IMR-90 (cell line): ENCODE results near the gene TAF4. TPM values are rescaled to one million over a fixed set of nuclear protein-coding genes. Genes with fewer than 3 reads are reported as not detected.

Experiments used
- ATAC-seq: fragments of 200-7000 bp; cut with Tn5 transposase; 2 replicates; pipeline ENCODE4 v1.9.1; 2020; ENCODE audit warnings: low read depth, mild to moderate bottlenecking, moderate library complexity
- BruUV-seq: library from RNA; stranded (reverse); fragments of 400-500 nt; replicated peaks from 2 replicates; lab custom pipeline; 2021; lab: Mats Ljungman, UMichigan
- CTCF ChIA-PET: fragments of 300-600 bp; formaldehyde crosslinking; extraction: SDS; loops from one replicate; lab custom pipeline; 2021; ENCODE audit warnings: antibody characterized with exemption; lab: Yijun Ruan, JAX
- POLR2A ChIA-PET: fragments of 300-600 bp; sonication (Branson Sonifier 250); formaldehyde crosslinking; loops from one replicate; lab custom pipeline; 2022; ENCODE audit warnings: antibody characterized with exemption; ENCODE audit not compliant: unreplicated experiment; lab: Charles Lee
- DNase-seq: peaks from one replicate; pipeline ENCODE4 v3.0.0; 2013
- H2AFZ ChIP-seq: replicated peaks from 2 replicates; pipeline ENCODE3; 2013; ENCODE audit warnings: low read length, mild to moderate bottlenecking; ENCODE audit not compliant: poor library complexity
- H2AK5ac ChIP-seq: 2 replicates; pipeline ENCODE4 v1.6.1; 2013; ENCODE audit warnings: low read depth, low read length, inconsistent platforms
- H2AK9ac ChIP-seq: replicated peaks from 2 replicates; pipeline ENCODE3; 2013; ENCODE audit warnings: mild to moderate bottlenecking, low read depth, low read length, moderate library complexity; ENCODE audit not compliant: poor library complexity
- H2BK120ac ChIP-seq: 2 replicates; pipeline ENCODE4 v1.6.1; 2013; ENCODE audit warnings: low read depth, low read length, inconsistent platforms
- H2BK15ac ChIP-seq: 3 replicates; pipeline ENCODE4 v1.6.1; 2013; ENCODE audit warnings: low read depth, low read length, inconsistent platforms
- H2BK20ac ChIP-seq: 2 replicates; pipeline ENCODE4 v1.6.1; 2013; ENCODE audit warnings: low read depth, mild to moderate bottlenecking, inconsistent platforms, low read length, moderate library complexity
- H2BK5ac ChIP-seq: 2 replicates; pipeline ENCODE4 v1.6.1; 2013; ENCODE audit warnings: mild to moderate bottlenecking, low read depth, low read length, inconsistent platforms; ENCODE audit not compliant: poor library complexity, severe bottlenecking
- H3K14ac ChIP-seq: replicated peaks from 2 replicates; pipeline ENCODE4 v1.6.1; 2013; ENCODE audit warnings: low read depth, low read length, inconsistent platforms
- H3K18ac ChIP-seq: 2 replicates; pipeline ENCODE4 v1.6.1; 2013; ENCODE audit warnings: low read depth, low read length, control low read depth
- H3K23ac ChIP-seq: 2 replicates; pipeline ENCODE4 v1.6.1; 2013; ENCODE audit warnings: low read depth, low read length, inconsistent platforms
- H3K27ac ChIP-seq: 2 replicates; pipeline ENCODE4 v1.5.1; 2013; ENCODE audit warnings: mild to moderate bottlenecking, control low read depth, low read length; ENCODE audit not compliant: insufficient read depth
- H3K27me3 ChIP-seq: 2 replicates; pipeline ENCODE4 v1.6.1; 2013; ENCODE audit warnings: low read length; ENCODE audit not compliant: control insufficient read depth, insufficient read depth
- H3K36me3 ChIP-seq: 2 replicates; pipeline ENCODE4 v1.6.1; 2013; ENCODE audit warnings: low read length, mixed read lengths; ENCODE audit not compliant: control insufficient read depth, insufficient read depth
- H3K4ac ChIP-seq: 2 replicates; pipeline ENCODE4 v1.6.1; 2013; ENCODE audit warnings: low read depth, low read length, inconsistent platforms
- H3K4me1 ChIP-seq: 2 replicates; pipeline ENCODE4 v1.6.1; 2013; ENCODE audit warnings: low read length, mixed read lengths; ENCODE audit not compliant: control insufficient read depth, insufficient read depth
- H3K4me2 ChIP-seq: 2 replicates; pipeline ENCODE4 v1.6.1; 2013; ENCODE audit warnings: low read depth, mild to moderate bottlenecking, control low read depth, low read length, moderate library complexity
- H3K4me3 ChIP-seq: 2 replicates; pipeline ENCODE4 v1.5.1; 2013; ENCODE audit warnings: low read depth, mild to moderate bottlenecking, control low read depth, low read length, moderate library complexity; ENCODE audit not compliant: insufficient read depth
- H3K56ac ChIP-seq: 2 replicates; pipeline ENCODE4 v1.6.1; 2013; ENCODE audit warnings: low read length, inconsistent platforms; ENCODE audit not compliant: insufficient read depth; ENCODE audit errors: extremely low read depth
- H3K79me1 ChIP-seq, 2 experiments: 2 replicates each; pipeline ENCODE4 v1.6.1; 2013; ENCODE audit warnings: low read length in 2 of 2, inconsistent platforms in 1 of 2, low read depth in 1 of 2
- H3K9ac ChIP-seq: 2 replicates; pipeline ENCODE4 v1.6.1; 2013; ENCODE audit warnings: low read depth, low read length, control low read depth
- H3K9me1 ChIP-seq: 2 replicates; pipeline ENCODE4 v1.6.1; 2013; ENCODE audit warnings: low read length, inconsistent platforms; ENCODE audit not compliant: insufficient read depth
- H3K9me3 ChIP-seq: 2 replicates; pipeline ENCODE4 v1.6.1; 2013; ENCODE audit warnings: low read length; ENCODE audit not compliant: control insufficient read depth, insufficient read depth
- H4K20me1 ChIP-seq: 2 replicates; pipeline ENCODE4 v1.6.1; 2013; ENCODE audit warnings: low read length, inconsistent platforms; ENCODE audit not compliant: insufficient read depth
- H4K5ac ChIP-seq: 2 replicates; pipeline ENCODE4 v1.6.1; 2013; ENCODE audit warnings: mild to moderate bottlenecking, low read depth, low read length, control low read depth
- H4K8ac ChIP-seq, 2 experiments: 2 replicates each; pipeline ENCODE4 v1.6.1; 2013; ENCODE audit warnings: low read depth in 2 of 2, low read length in 2 of 2, control low read depth in 1 of 2, inconsistent platforms in 1 of 2
- H4K91ac ChIP-seq: 2 replicates; pipeline ENCODE4 v1.6.1; 2013; ENCODE audit warnings: low read depth, low read length, inconsistent platforms; ENCODE audit not compliant: insufficient read depth
- CEBPB ChIP-seq: IDR thresholded peaks from 2 replicates; pipeline ENCODE4 v1.6.1; 2012; ENCODE audit warnings: low read depth, low read length, improper control_type of control experiment
- CTCF ChIP-seq: conservative IDR thresholded peaks from 2 replicates; pipeline ENCODE4 v1.5.1; 2012; ENCODE audit warnings: mild to moderate bottlenecking, low read depth, low read length, improper control_type of control experiment
- MAFK ChIP-seq: IDR thresholded peaks from 2 replicates; pipeline ENCODE4 v1.6.1; 2012; ENCODE audit warnings: low read depth, low read length, improper control_type of control experiment
- MXI1 ChIP-seq: IDR thresholded peaks from 2 replicates; pipeline ENCODE4 v1.6.1; 2012; ENCODE audit warnings: low read depth, mild to moderate bottlenecking, low read length, moderate library complexity, borderline replicate concordance
- POLR2A ChIP-seq: IDR thresholded peaks from 2 replicates; pipeline ENCODE4 v1.6.1; 2012; ENCODE audit warnings: mild to moderate bottlenecking, low read depth, low read length
- RAD21 ChIP-seq: IDR thresholded peaks from 2 replicates; pipeline ENCODE4 v1.6.1; 2012; ENCODE audit warnings: low read length, improper control_type of control experiment
- SMC3 ChIP-seq: fragments of 150-350 bp; IDR thresholded peaks from 2 replicates; pipeline ENCODE4 v1.6.1; 2016; ENCODE audit warnings: low read depth, mild to moderate bottlenecking, antibody characterized with exemption, low read length, moderate library complexity
- USF2 ChIP-seq: fragments of 150-350 bp; IDR thresholded peaks from 2 replicates; pipeline ENCODE4 v1.6.1; 2017; ENCODE audit warnings: mild to moderate bottlenecking, antibody characterized with exemption, low read length, low read depth
- WGBS, 2 experiments: methylation state at CpG; one replicate each; pipeline versions ENCODE4 v1.1.5 to v1.1.7; 2013; ENCODE audit warnings: missing lambda C conversion rate in 2 of 2; ENCODE audit not compliant: insufficient read length in 1 of 2; ENCODE audit errors: extremely low coverage in 2 of 2; 5-methylcytosine and 5-hydroxymethylcytosine counted together
- dilution Hi-C: fragments of 300-500 bp; cut with HindIII; formaldehyde crosslinking; loops from one replicate; pipeline ENCODE4 v1.14.3; 2018; ENCODE audit warnings: low sequenced_read_pairs; ENCODE audit not compliant: unreplicated experiment
- in situ Hi-C: fragments of 300-500 bp; cut with MboI; formaldehyde crosslinking; loops from 3 replicates; pipeline ENCODE4 v1.14.3; 2019; ENCODE audit warnings: low sequenced_read_pairs, inconsistent platforms, mixed read lengths
- intact Hi-C: fragments of 100-400 bp; cut with micrococcal nuclease; formaldehyde crosslinking; loops from 2 replicates; pipeline ENCODE4 v1.10.0; 2022
- polyA plus RNA-seq, 3 experiments: library from polyadenylated mRNA; depleted of rRNA; stranded (reverse); fragments of >200 nt; gene quantifications; 2 replicates each; pipeline ENCODE4 v1.2.3, GENCODE V29; 2012; ENCODE audit warnings: low replicate concordance in 1 of 3
- total RNA-seq: library from RNA; depleted of rRNA; stranded (reverse); fragments of >200 nt; gene quantifications from 2 replicates; pipeline ENCODE4 v1.2.3, GENCODE V29; 2012

Gene TAF4
- total and polyA plus RNA-seq, 2 of the 4 experiments (the other 2 are of a cell fraction) = 1.4 to 5.1 TPM

- 92% methylated on average over 7 of the region's 14 CpGs; no CpG with 5 or more reads in 1 of the 2 experiments for WGBS, 2 experiments
- intact Hi-C loops (no loop called here), in situ Hi-C loops (no loop called here), dilution Hi-C loops (no loop called here)
- no peak for ATAC-seq
- CTCF ChIA-PET = no interaction called here
- Histone ChIP-seq H3K56ac (no peak overlapping the region), H3K18ac (no peak overlapping the region), H3K27ac (no peak overlapping the region), H3K4me3 (no peak overlapping the region), H4K91ac (no peak overlapping the region), H4K20me1 (no peaks in the 10 kb centered on the region), H4K5ac (no peak overlapping the region), H3K9me1 (no peaks in the 10 kb centered on the region; the same call in 1 of the 2 replicates), H2BK20ac (no peak overlapping the region), H2BK120ac (no peak overlapping the region), H3K23ac (no peak overlapping the region), H3K4me1 (no peaks in the 10 kb centered on the region), H2AFZ (no peak overlapping the region), H2BK15ac (no peak overlapping the region), H3K4me2 (no peak overlapping the region), H2BK5ac (no peak overlapping the region), H3K14ac (no peak overlapping the region), H3K9ac (no peak overlapping the region), H3K36me3 (no peaks in the 10 kb centered on the region), H4K8ac (no peak overlapping the region), H3K79me1 (no peaks in the 10 kb centered on the region), H2AK9ac (no peak overlapping the region), H3K27me3 (peaks cover 5% of the 10 kb centered on the region; the same call in 1 of the 2 replicates), H3K9me3 (no peaks in the 10 kb centered on the region), H2AK5ac (no peak overlapping the region), H3K4ac (no peak overlapping the region)
- TF ChIP-seq POLR2A (no peak), CTCF (no peak), USF2 (no peak), SMC3 (no peak), MXI1 (no peak), MAFK (no peak), CEBPB (no peak), RAD21 (no peak)
- POLR2A ChIA-PET = interaction anchor here (0.5 kb wide), 1 partner anchor 10 kb away, joined by 3 read pairs; no protein-coding TSS in a partner anchor
- no peak for DNase-seq
- BruUV-seq = no TSS peak
Measured at GRCh38 chr20:61935926-61936700, 129.6 kb downstream of the TAF4 start.
